PC-9 (cell line): ENCODE measurements around the gene EED.

Experiments used
- EZH2 ChIP-seq: fragments of 200-600 bp; sonication (generic); IDR thresholded peaks from 2 replicates; pipeline ENCODE4 v1.8.0; 2017; ENCODE audit warnings: antibody characterized with exemption, low read depth
- TF ChIP-seq, protein P1 (sequence below): fragments of 200-600 bp; sonication (generic); conservative IDR thresholded peaks from 2 replicates; pipeline ENCODE4 v1.6.1; 2017; ENCODE audit warnings: mixed run types, antibody characterized with exemption, mild to moderate bottlenecking, moderate library complexity

DNA sequence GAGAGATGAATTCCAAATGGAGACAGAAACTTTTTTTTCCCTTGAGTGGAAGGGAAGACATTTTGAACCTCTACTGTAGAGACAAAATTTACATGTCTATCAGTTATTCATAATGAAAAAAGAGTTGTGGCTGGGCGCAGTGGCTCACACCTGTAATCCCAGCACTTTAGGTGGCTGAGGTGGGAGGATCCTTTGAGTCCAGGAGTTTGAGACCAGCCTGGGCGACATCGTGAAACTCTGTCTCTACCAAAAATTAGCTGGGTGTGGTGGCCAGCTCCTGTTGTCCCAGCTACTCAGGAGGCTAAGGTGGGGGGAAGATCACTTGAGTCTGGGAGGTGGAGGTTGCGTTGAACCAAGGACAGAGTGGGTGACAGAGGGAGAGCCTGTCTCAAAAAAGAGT is 4.1 kb downstream of the EED start:
- TF ChIP-seq, protein P1, sequence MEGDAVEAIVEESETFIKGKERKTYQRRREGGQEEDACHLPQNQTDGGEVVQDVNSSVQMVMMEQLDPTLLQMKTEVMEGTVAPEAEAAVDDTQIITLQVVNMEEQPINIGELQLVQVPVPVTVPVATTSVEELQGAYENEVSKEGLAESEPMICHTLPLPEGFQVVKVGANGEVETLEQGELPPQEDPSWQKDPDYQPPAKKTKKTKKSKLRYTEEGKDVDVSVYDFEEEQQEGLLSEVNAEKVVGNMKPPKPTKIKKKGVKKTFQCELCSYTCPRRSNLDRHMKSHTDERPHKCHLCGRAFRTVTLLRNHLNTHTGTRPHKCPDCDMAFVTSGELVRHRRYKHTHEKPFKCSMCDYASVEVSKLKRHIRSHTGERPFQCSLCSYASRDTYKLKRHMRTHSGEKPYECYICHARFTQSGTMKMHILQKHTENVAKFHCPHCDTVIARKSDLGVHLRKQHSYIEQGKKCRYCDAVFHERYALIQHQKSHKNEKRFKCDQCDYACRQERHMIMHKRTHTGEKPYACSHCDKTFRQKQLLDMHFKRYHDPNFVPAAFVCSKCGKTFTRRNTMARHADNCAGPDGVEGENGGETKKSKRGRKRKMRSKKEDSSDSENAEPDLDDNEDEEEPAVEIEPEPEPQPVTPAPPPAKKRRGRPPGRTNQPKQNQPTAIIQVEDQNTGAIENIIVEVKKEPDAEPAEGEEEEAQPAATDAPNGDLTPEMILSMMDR: no peak
- TF ChIP-seq EZH2: no peak
